ENCODE data around the gene PTER. TPM values are rescaled to one million over a fixed set of nuclear protein-coding genes. Genes with fewer than 3 reads are reported as not detected.

PTER gene
- total RNA-seq, 1 donor: 29.7 TPM

GRCh38 chr10:16408379-16408778, 28.4 kb upstream of the PTER start:
- Histone ChIP-seq H3K27ac (ENCODE audit: low read depth, low read length) (no peak overlapping the region), H3K9me3 (ENCODE audit: low read depth, low read length) (no peaks in the 10 kb centered on the region), H3K27me3 (ENCODE audit: insufficient read depth, low read length) (no peaks in the 10 kb centered on the region), H2AFZ (ENCODE audit: low read length) (no peak overlapping the region), H3K4me3 (ENCODE audit: insufficient read depth, low read length) (no peak overlapping the region), H4K20me1 (ENCODE audit: insufficient read depth, low read length) (no peaks in the 10 kb centered on the region), H3K4me2 (ENCODE audit: insufficient read depth, low read length) (no peak overlapping the region), H3K36me3 (ENCODE audit: insufficient read depth, low read length) (no peaks in the 10 kb centered on the region), H3K4me1 (ENCODE audit: insufficient read depth, low read length) (no peaks in the 10 kb centered on the region), H3K79me2 (ENCODE audit: insufficient read depth, low read length) (no peaks in the 10 kb centered on the region)
- DNase-seq (ENCODE audit: insufficient read length, low spot score, missing footprints): no peak
- TF ChIP-seq CTCF (IDR thresholded peaks at IDR 0.05; ENCODE audit: extremely low read depth, low read depth, low read length): no peak

DNA sequence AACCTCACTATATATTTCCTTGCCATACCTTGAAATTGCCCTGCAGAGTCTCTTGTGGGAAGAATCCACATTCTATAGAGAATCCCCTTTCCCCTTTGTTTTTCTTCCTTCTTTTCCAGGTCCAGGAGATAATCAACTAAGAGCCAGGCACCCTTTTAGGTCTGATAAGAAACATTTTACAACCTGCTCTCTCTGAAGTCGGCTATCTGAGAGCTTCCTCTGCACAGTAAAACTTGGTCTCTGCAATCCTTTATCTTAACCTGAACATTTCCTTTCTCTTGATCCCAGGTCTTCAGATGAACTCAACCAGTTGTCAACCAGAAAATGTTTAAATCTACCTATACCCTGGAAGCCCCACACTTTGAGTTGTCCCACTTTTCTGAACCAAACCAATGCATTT, 19.5 kb upstream of the PTER start:
- no peaks in the 10 kb centered on the region for H3K9me3 ChIP-seq (ENCODE audit: low read depth, low read length)
- TF ChIP-seq CTCF (IDR thresholded peaks at IDR 0.05; ENCODE audit: extremely low read depth, low read depth, low read length): no peak
- no peak overlapping the region for H3K4me2 ChIP-seq (ENCODE audit: insufficient read depth, low read length)
- no peak for DNase-seq (ENCODE audit: insufficient read length, low spot score, missing footprints)
- no peaks in the 10 kb centered on the region for H3K79me2 ChIP-seq (ENCODE audit: insufficient read depth, low read length)
- H3K27me3 ChIP-seq (ENCODE audit: insufficient read depth, low read length): no peaks in the 10 kb centered on the region
- H3K27ac ChIP-seq (ENCODE audit: low read depth, low read length): no peak overlapping the region
- H3K36me3 ChIP-seq (ENCODE audit: insufficient read depth, low read length): no peaks in the 10 kb centered on the region
- H2AFZ ChIP-seq (ENCODE audit: low read length): no peak overlapping the region
- no peaks in the 10 kb centered on the region for H4K20me1 ChIP-seq (ENCODE audit: insufficient read depth, low read length)
- H3K4me1 ChIP-seq (ENCODE audit: insufficient read depth, low read length): no peaks in the 10 kb centered on the region
- no peak overlapping the region for H3K4me3 ChIP-seq (ENCODE audit: insufficient read depth, low read length)

GRCh38 chr10:16423599-16423998, 13.2 kb upstream of the PTER start:
- Histone ChIP-seq H3K36me3 (ENCODE audit: insufficient read depth, low read length) (no peaks in the 10 kb centered on the region), H3K9me3 (ENCODE audit: low read depth, low read length) (no peaks in the 10 kb centered on the region), H3K4me3 (ENCODE audit: insufficient read depth, low read length) (no peak overlapping the region), H3K4me2 (ENCODE audit: insufficient read depth, low read length) (no peak overlapping the region), H4K20me1 (ENCODE audit: insufficient read depth, low read length) (no peaks in the 10 kb centered on the region), H3K79me2 (ENCODE audit: insufficient read depth, low read length) (no peaks in the 10 kb centered on the region), H3K27ac (ENCODE audit: low read depth, low read length) (no peak overlapping the region), H3K27me3 (ENCODE audit: insufficient read depth, low read length) (no peaks in the 10 kb centered on the region), H3K4me1 (ENCODE audit: insufficient read depth, low read length) (no peaks in the 10 kb centered on the region), H2AFZ (ENCODE audit: low read length) (no peak overlapping the region)
- no peak for TF ChIP-seq CTCF (IDR thresholded peaks at IDR 0.05; ENCODE audit: extremely low read depth, low read depth, low read length)
- no peak for DNase-seq (ENCODE audit: insufficient read length, low spot score, missing footprints)

GRCh38 chr10:16425449-16425848, 11.4 kb upstream of the PTER start:
- Histone ChIP-seq H2AFZ (ENCODE audit: low read length) (no peak overlapping the region), H3K79me2 (ENCODE audit: insufficient read depth, low read length) (no peaks in the 10 kb centered on the region), H3K4me1 (ENCODE audit: insufficient read depth, low read length) (no peaks in the 10 kb centered on the region), H3K4me3 (ENCODE audit: insufficient read depth, low read length) (no peak overlapping the region), H4K20me1 (ENCODE audit: insufficient read depth, low read length) (no peaks in the 10 kb centered on the region), H3K36me3 (ENCODE audit: insufficient read depth, low read length) (no peaks in the 10 kb centered on the region), H3K9me3 (ENCODE audit: low read depth, low read length) (no peaks in the 10 kb centered on the region), H3K27ac (ENCODE audit: low read depth, low read length) (no peak overlapping the region), H3K27me3 (ENCODE audit: insufficient read depth, low read length) (no peaks in the 10 kb centered on the region), H3K4me2 (ENCODE audit: insufficient read depth, low read length) (no peak overlapping the region)
- no peak for TF ChIP-seq CTCF (IDR thresholded peaks at IDR 0.05; ENCODE audit: extremely low read depth, low read depth, low read length)
- DNase-seq (ENCODE audit: insufficient read length, low spot score, missing footprints): no peak
